ENCODE data around the gene CEP126. TPM values are rescaled to one million over a fixed set of nuclear protein-coding genes. Genes with fewer than 3 reads are reported as not detected.

CEP126 gene
- total and polyA plus RNA-seq, 2 of the 13 experiments (the other 11 are each of a cell fraction or from before 2014, with no cell fraction given), result 1.4 to 1.7 TPM

DNA sequence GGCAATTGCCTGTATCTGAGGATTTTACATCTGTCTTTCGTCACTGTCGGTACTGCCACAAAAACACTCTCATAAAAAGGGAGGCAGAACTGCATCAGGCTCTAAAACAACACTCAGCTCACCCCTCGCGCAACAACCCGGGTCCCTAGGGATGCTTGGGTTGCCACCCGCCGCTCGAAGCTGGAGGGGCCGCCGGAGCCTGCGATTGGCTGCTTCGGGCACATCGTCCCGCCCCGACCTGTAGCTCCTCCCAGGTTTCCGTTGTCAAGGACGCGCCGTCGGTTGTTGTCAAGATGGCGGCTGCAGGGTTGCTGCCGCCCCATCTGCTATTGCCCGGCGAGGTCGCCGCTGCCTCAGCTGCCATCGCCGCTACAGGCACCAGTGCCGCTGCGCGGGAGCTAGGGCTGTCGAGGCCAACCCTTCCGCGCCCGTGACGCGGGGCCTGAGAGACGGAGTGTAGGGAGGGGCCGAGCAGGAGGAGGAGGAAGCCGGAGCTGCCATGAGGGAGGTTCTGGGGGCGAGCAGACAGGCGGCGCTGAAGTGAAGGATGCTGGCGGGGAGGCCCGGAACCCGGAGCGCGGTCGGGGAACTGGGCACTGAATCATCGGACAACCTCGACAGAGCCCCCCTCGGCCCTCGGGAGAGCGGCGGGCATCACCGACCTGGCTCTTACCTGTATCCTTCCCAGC lies at the start of gene CEP126 (continued):
- TF ChIP-seq, protein P1, sequence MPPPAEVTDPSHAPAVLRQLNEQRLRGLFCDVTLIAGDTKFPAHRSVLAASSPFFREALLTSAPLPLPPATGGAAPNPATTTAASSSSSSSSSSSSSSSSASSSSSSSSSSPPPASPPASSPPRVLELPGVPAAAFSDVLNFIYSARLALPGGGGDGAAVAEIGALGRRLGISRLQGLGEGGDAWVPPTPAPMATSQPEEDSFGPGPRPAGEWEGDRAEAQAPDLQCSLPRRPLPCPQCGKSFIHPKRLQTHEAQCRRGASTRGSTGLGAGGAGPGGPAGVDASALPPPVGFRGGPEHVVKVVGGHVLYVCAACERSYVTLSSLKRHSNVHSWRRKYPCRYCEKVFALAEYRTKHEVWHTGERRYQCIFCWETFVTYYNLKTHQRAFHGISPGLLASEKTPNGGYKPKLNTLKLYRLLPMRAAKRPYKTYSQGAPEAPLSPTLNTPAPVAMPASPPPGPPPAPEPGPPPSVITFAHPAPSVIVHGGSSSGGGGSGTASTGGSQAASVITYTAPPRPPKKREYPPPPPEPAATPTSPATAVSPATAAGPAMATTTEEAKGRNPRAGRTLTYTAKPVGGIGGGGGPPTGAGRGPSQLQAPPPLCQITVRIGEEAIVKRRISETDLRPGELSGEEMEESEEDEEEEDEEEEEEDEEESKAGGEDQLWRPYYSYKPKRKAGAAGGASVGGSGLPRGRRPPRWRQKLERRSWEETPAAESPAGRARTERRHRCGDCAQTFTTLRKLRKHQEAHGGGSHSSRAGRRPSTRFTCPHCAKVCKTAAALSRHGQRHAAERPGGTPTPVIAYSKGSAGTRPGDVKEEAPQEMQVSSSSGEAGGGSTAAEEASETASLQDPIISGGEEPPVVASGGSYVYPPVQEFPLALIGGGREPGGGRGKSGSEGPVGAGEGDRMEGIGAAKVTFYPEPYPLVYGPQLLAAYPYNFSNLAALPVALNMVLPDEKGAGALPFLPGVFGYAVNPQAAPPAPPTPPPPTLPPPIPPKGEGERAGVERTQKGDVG (CRISPR knock-in tag; IDR thresholded peaks at IDR 0.05; ENCODE audit: borderline replicate concordance), result peak; percentile 26; the same call in 1 of the 2 replicates
- peak; percentile 56; the same call in 1 of the 2 replicates for TF ChIP-seq KDM5A (IDR thresholded peaks at IDR 0.05; ENCODE audit: borderline replicate concordance, low read length)
- TF ChIP-seq ZNF775 (CRISPR knock-in tag; IDR thresholded peaks at IDR 0.05; ENCODE audit: borderline replicate concordance), result no peak
- no peak for TF ChIP-seq NFRKB (IDR thresholded peaks at IDR 0.05)
- TF ChIP-seq, protein P2, sequence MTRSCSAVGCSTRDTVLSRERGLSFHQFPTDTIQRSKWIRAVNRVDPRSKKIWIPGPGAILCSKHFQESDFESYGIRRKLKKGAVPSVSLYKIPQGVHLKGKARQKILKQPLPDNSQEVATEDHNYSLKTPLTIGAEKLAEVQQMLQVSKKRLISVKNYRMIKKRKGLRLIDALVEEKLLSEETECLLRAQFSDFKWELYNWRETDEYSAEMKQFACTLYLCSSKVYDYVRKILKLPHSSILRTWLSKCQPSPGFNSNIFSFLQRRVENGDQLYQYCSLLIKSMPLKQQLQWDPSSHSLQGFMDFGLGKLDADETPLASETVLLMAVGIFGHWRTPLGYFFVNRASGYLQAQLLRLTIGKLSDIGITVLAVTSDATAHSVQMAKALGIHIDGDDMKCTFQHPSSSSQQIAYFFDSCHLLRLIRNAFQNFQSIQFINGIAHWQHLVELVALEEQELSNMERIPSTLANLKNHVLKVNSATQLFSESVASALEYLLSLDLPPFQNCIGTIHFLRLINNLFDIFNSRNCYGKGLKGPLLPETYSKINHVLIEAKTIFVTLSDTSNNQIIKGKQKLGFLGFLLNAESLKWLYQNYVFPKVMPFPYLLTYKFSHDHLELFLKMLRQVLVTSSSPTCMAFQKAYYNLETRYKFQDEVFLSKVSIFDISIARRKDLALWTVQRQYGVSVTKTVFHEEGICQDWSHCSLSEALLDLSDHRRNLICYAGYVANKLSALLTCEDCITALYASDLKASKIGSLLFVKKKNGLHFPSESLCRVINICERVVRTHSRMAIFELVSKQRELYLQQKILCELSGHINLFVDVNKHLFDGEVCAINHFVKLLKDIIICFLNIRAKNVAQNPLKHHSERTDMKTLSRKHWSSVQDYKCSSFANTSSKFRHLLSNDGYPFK (CRISPR knock-in tag; IDR thresholded peaks at IDR 0.05; ENCODE audit: borderline replicate concordance), result peak; percentile 95
- TF ChIP-seq, protein P3, sequence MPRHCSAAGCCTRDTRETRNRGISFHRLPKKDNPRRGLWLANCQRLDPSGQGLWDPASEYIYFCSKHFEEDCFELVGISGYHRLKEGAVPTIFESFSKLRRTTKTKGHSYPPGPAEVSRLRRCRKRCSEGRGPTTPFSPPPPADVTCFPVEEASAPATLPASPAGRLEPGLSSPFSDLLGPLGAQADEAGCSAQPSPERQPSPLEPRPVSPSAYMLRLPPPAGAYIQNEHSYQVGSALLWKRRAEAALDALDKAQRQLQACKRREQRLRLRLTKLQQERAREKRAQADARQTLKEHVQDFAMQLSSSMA (CRISPR knock-in tag; IDR thresholded peaks at IDR 0.05), result 0 out of 2 replicates have a peak, but pooled peaks have one; percentile 55
- TF ChIP-seq NONO (IDR thresholded peaks at IDR 0.05), result no peak
- TF ChIP-seq NONO (CRISPR knock-in tag; conservative IDR thresholded peaks at IDR 0.05), result peak; percentile 94
- peak; percentile 80; the same call in 1 of the 2 replicates for TF ChIP-seq ZNF556 (CRISPR knock-in tag; IDR thresholded peaks at IDR 0.05; ENCODE audit: borderline replicate concordance)
- no peak for TF ChIP-seq ZNF230 (CRISPR knock-in tag; IDR thresholded peaks at IDR 0.05)
- no peak for TF ChIP-seq ZNF652 (CRISPR knock-in tag; IDR thresholded peaks at IDR 0.05; ENCODE audit: borderline replicate concordance, low read depth)
- peak; percentile 76 for TF ChIP-seq GFI1 (CRISPR knock-in tag; IDR thresholded peaks at IDR 0.05; ENCODE audit: borderline replicate concordance)
- peak; percentile 94 for TF ChIP-seq CBX1 (IDR thresholded peaks at IDR 0.05; ENCODE audit: low read depth)
- TF ChIP-seq PHF20 (CRISPR knock-in tag; IDR thresholded peaks at IDR 0.05), result no peak; the same call in 1 of the 2 replicates
- TF ChIP-seq ZFP41 (CRISPR knock-in tag; IDR thresholded peaks at IDR 0.05; ENCODE audit: borderline replicate concordance), result no peak
- TF ChIP-seq ZNF790 (CRISPR knock-in tag; IDR thresholded peaks at IDR 0.05; ENCODE audit: borderline replicate concordance), result no peak
- TF ChIP-seq, protein P4, sequence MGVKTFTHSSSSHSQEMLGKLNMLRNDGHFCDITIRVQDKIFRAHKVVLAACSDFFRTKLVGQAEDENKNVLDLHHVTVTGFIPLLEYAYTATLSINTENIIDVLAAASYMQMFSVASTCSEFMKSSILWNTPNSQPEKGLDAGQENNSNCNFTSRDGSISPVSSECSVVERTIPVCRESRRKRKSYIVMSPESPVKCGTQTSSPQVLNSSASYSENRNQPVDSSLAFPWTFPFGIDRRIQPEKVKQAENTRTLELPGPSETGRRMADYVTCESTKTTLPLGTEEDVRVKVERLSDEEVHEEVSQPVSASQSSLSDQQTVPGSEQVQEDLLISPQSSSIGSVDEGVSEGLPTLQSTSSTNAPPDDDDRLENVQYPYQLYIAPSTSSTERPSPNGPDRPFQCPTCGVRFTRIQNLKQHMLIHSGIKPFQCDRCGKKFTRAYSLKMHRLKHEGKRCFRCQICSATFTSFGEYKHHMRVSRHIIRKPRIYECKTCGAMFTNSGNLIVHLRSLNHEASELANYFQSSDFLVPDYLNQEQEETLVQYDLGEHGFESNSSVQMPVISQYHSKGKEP (CRISPR knock-in tag; IDR thresholded peaks at IDR 0.05), result no peak
- no peak for TF ChIP-seq U2AF2 (IDR thresholded peaks at IDR 0.05; ENCODE audit: low read depth, low read length)
- TF ChIP-seq, protein P5, sequence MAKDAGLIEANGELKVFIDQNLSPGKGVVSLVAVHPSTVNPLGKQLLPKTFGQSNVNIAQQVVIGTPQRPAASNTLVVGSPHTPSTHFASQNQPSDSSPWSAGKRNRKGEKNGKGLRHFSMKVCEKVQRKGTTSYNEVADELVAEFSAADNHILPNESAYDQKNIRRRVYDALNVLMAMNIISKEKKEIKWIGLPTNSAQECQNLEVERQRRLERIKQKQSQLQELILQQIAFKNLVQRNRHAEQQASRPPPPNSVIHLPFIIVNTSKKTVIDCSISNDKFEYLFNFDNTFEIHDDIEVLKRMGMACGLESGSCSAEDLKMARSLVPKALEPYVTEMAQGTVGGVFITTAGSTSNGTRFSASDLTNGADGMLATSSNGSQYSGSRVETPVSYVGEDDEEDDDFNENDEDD (CRISPR knock-in tag; IDR thresholded peaks at IDR 0.05; ENCODE audit: borderline replicate concordance), result peak; percentile 61; the same call in 1 of the 2 replicates

Data from HepG2 (cell line).